ENCODE data around the gene SLC9A8.

Gene SLC9A8

GRCh38 chr20:49916146-49917002 lies 103.7 kb downstream of the SLC9A8 start:
- DNase-seq (ENCODE audit: low spot score) = no peak

- DNase-seq (ENCODE audit: low spot score) = no peak
Measured at GRCh38 chr20:49918446-49918845, 105.8 kb downstream of the SLC9A8 start.

- DNase-seq (ENCODE audit: low spot score) = no peak
Measured at GRCh38 chr20:49919009-49919408, 106.4 kb downstream of the SLC9A8 start.

- DNase-seq (ENCODE audit: low spot score) = no peak
Measured at GRCh38 chr20:49919461-49919860, 106.8 kb downstream of the SLC9A8 start.

- no peak for DNase-seq (ENCODE audit: low spot score)
Measured at GRCh38 chr20:49924247-49924646, 111.6 kb downstream of the SLC9A8 start.

GRCh38 chr20:49925901-49926454 lies 113.3 kb downstream of the SLC9A8 start:
- no peak for DNase-seq (ENCODE audit: low spot score)

- DNase-seq (ENCODE audit: low spot score) = peak; percentile 78
Measured at GRCh38 chr20:49928411-49929141, 115.9 kb downstream of the SLC9A8 start.

- no peak for DNase-seq (ENCODE audit: low spot score)
Measured at GRCh38 chr20:49929142-49929494, 116.5 kb downstream of the SLC9A8 start.

GRCh38 chr20:49935746-49936152 lies 123.1 kb downstream of the SLC9A8 start:
- DNase-seq (ENCODE audit: low spot score) = no peak

GRCh38 chr20:49936153-49937026 lies 123.8 kb downstream of the SLC9A8 start, which contains the start of gene RNF114:
TSS of gene RNF114 (plus strand) at chr20:49936397. CDS start at chr20:49936413, 16 bp downstream.
- DNase-seq (ENCODE audit: low spot score) = peak; percentile 90

- DNase-seq (ENCODE audit: low spot score) = no peak
Measured at GRCh38 chr20:49937027-49937929, 124.7 kb downstream of the SLC9A8 start.

GRCh38 chr20:49938173-49939163 lies 125.8 kb downstream of the SLC9A8 start:
- DNase-seq (ENCODE audit: low spot score) = no peak

GRCh38 chr20:49941456-49941855 lies 128.8 kb downstream of the SLC9A8 start:
- no peak for DNase-seq (ENCODE audit: low spot score)

Data from CD4-positive, alpha-beta T cell treated with Interleukin-6 at 100 ng/mL for 8 hours (primary cell).